ENCODE data around the gene NPIPA8. TPM values are rescaled to one million over a fixed set of nuclear protein-coding genes. Genes with fewer than 3 reads are reported as not detected.
"Not testable (repeated sequence)": the region's sequence is repeated elsewhere in the genome, so short reads cannot be mapped to it uniquely, and the experiment has no call there.

NPIPA8 gene
- total RNA-seq, result not detected

- DNase-seq; H3K4me3 Mint-ChIP-seq; H3K9me3 Mint-ChIP-seq; H3K4me1 Mint-ChIP-seq (ENCODE audit: low read depth); H3K27me3 Mint-ChIP-seq (ENCODE audit: low read depth); H3K36me3 Mint-ChIP-seq (ENCODE audit: insufficient read depth in 2 of 2); H3K27ac Mint-ChIP-seq; ATAC-seq (replicated peaks in 1 of 2): not testable (repeated sequence)
Observed at GRCh38 chr16:18336636-18337035, at the start of gene NPIPA8. NPIPA8 (minus strand) TSS chr16:18336736; CDS start chr16:18332662, 4,074 bp downstream.

- not testable (repeated sequence) for H3K4me3 Mint-ChIP-seq
Observed at GRCh38 chr16:18385285-18385684, 48.7 kb upstream of the NPIPA8 start.

GRCh38 chr16:18384869-18385268 lies 48.3 kb upstream of the NPIPA8 start:
- ATAC-seq (replicated peaks in 1 of 2), result peak in 1 of 2 donors; percentile 22
- not testable (repeated sequence) for H3K27ac Mint-ChIP-seq; H3K4me1 Mint-ChIP-seq (ENCODE audit: low read depth); H3K36me3 Mint-ChIP-seq (ENCODE audit: insufficient read depth in 2 of 2); H3K27me3 Mint-ChIP-seq (ENCODE audit: low read depth); H3K4me3 Mint-ChIP-seq; DNase-seq; H3K9me3 Mint-ChIP-seq

More at GRCh38 chr16:18385285-18385684, 48.7 kb upstream of the NPIPA8 start:
- not testable (repeated sequence) for H3K36me3 Mint-ChIP-seq (ENCODE audit: insufficient read depth in 2 of 2); H3K4me1 Mint-ChIP-seq (ENCODE audit: low read depth); H3K27ac Mint-ChIP-seq; H3K9me3 Mint-ChIP-seq; DNase-seq; H3K27me3 Mint-ChIP-seq (ENCODE audit: low read depth)
- peak in 1 of 2 donors; percentile 9 for ATAC-seq (replicated peaks in 1 of 2)

GRCh38 chr16:18384098-18384636 lies 47.6 kb upstream of the NPIPA8 start:
- not testable (repeated sequence) for H3K9me3 Mint-ChIP-seq; H3K4me3 Mint-ChIP-seq; H3K4me1 Mint-ChIP-seq (ENCODE audit: low read depth); DNase-seq; H3K27ac Mint-ChIP-seq; H3K36me3 Mint-ChIP-seq (ENCODE audit: insufficient read depth in 2 of 2); H3K27me3 Mint-ChIP-seq (ENCODE audit: low read depth)
- ATAC-seq (replicated peaks in 1 of 2), result peak in 1 of 2 donors; percentile 15

- ATAC-seq (replicated peaks in 1 of 2); H3K9me3 Mint-ChIP-seq; H3K36me3 Mint-ChIP-seq (ENCODE audit: insufficient read depth in 2 of 2); H3K27ac Mint-ChIP-seq; DNase-seq; H3K4me1 Mint-ChIP-seq (ENCODE audit: low read depth); H3K27me3 Mint-ChIP-seq (ENCODE audit: low read depth); H3K4me3 Mint-ChIP-seq: not testable (repeated sequence)
Observed at GRCh38 chr16:18382696-18383095, 46.2 kb upstream of the NPIPA8 start.

- not testable (repeated sequence) for H3K9me3 Mint-ChIP-seq; H3K36me3 Mint-ChIP-seq (ENCODE audit: insufficient read depth in 2 of 2); H3K27me3 Mint-ChIP-seq (ENCODE audit: low read depth); H3K27ac Mint-ChIP-seq; DNase-seq; H3K4me3 Mint-ChIP-seq; H3K4me1 Mint-ChIP-seq (ENCODE audit: low read depth); ATAC-seq (replicated peaks in 1 of 2)
Observed at GRCh38 chr16:18347742-18348141, 11.2 kb upstream of the NPIPA8 start.

GRCh38 chr16:18346993-18347392 lies 10.5 kb upstream of the NPIPA8 start:
- H3K27ac Mint-ChIP-seq; H3K36me3 Mint-ChIP-seq (ENCODE audit: insufficient read depth in 2 of 2); H3K4me3 Mint-ChIP-seq; DNase-seq; ATAC-seq (replicated peaks in 1 of 2); H3K27me3 Mint-ChIP-seq (ENCODE audit: low read depth); H3K9me3 Mint-ChIP-seq; H3K4me1 Mint-ChIP-seq (ENCODE audit: low read depth): not testable (repeated sequence)

- not testable (repeated sequence) for ATAC-seq (replicated peaks in 1 of 2); H3K4me3 Mint-ChIP-seq; H3K4me1 Mint-ChIP-seq (ENCODE audit: low read depth); H3K27me3 Mint-ChIP-seq (ENCODE audit: low read depth); DNase-seq; H3K36me3 Mint-ChIP-seq (ENCODE audit: insufficient read depth in 2 of 2); H3K27ac Mint-ChIP-seq; H3K9me3 Mint-ChIP-seq
Observed at GRCh38 chr16:18344634-18345033, 8.1 kb upstream of the NPIPA8 start.

- H3K4me1 Mint-ChIP-seq (ENCODE audit: low read depth); H3K4me3 Mint-ChIP-seq; H3K9me3 Mint-ChIP-seq; DNase-seq; H3K36me3 Mint-ChIP-seq (ENCODE audit: insufficient read depth in 2 of 2); H3K27ac Mint-ChIP-seq; ATAC-seq (replicated peaks in 1 of 2); H3K27me3 Mint-ChIP-seq (ENCODE audit: low read depth): not testable (repeated sequence)
Observed at GRCh38 chr16:18341986-18342385, 5.5 kb upstream of the NPIPA8 start.

GRCh38 chr16:18341417-18341960 lies 5.0 kb upstream of the NPIPA8 start:
- H3K4me3 Mint-ChIP-seq; H3K27me3 Mint-ChIP-seq (ENCODE audit: low read depth); ATAC-seq (replicated peaks in 1 of 2); H3K27ac Mint-ChIP-seq; H3K36me3 Mint-ChIP-seq (ENCODE audit: insufficient read depth in 2 of 2); DNase-seq; H3K4me1 Mint-ChIP-seq (ENCODE audit: low read depth); H3K9me3 Mint-ChIP-seq: not testable (repeated sequence)

GRCh38 chr16:18339210-18339609 lies 2.7 kb upstream of the NPIPA8 start:
- DNase-seq; H3K9me3 Mint-ChIP-seq; ATAC-seq (replicated peaks in 1 of 2); H3K4me3 Mint-ChIP-seq; H3K36me3 Mint-ChIP-seq (ENCODE audit: insufficient read depth in 2 of 2); H3K4me1 Mint-ChIP-seq (ENCODE audit: low read depth); H3K27ac Mint-ChIP-seq; H3K27me3 Mint-ChIP-seq (ENCODE audit: low read depth): not testable (repeated sequence)

- H3K9me3 Mint-ChIP-seq; H3K27ac Mint-ChIP-seq; H3K4me3 Mint-ChIP-seq; H3K36me3 Mint-ChIP-seq (ENCODE audit: insufficient read depth in 2 of 2); ATAC-seq (replicated peaks in 1 of 2); H3K27me3 Mint-ChIP-seq (ENCODE audit: low read depth); DNase-seq; H3K4me1 Mint-ChIP-seq (ENCODE audit: low read depth): not testable (repeated sequence)
Observed at GRCh38 chr16:18311811-18312210, 24.7 kb downstream of the NPIPA8 start.

GRCh38 chr16:18309159-18309558 lies 27.4 kb downstream of the NPIPA8 start:
- not testable (repeated sequence) for H3K4me1 Mint-ChIP-seq (ENCODE audit: low read depth); H3K27me3 Mint-ChIP-seq (ENCODE audit: low read depth); H3K36me3 Mint-ChIP-seq (ENCODE audit: insufficient read depth in 2 of 2); DNase-seq; H3K27ac Mint-ChIP-seq; H3K4me3 Mint-ChIP-seq; H3K9me3 Mint-ChIP-seq; ATAC-seq (replicated peaks in 1 of 2)

- DNase-seq; H3K9me3 Mint-ChIP-seq; H3K27ac Mint-ChIP-seq; ATAC-seq (replicated peaks in 1 of 2); H3K4me1 Mint-ChIP-seq (ENCODE audit: low read depth); H3K27me3 Mint-ChIP-seq (ENCODE audit: low read depth); H3K4me3 Mint-ChIP-seq; H3K36me3 Mint-ChIP-seq (ENCODE audit: insufficient read depth in 2 of 2): not testable (repeated sequence)
Observed at GRCh38 chr16:18307241-18307640, 29.3 kb downstream of the NPIPA8 start.
